ENCODE results near the gene PIGR.

Gene PIGR

DNA sequence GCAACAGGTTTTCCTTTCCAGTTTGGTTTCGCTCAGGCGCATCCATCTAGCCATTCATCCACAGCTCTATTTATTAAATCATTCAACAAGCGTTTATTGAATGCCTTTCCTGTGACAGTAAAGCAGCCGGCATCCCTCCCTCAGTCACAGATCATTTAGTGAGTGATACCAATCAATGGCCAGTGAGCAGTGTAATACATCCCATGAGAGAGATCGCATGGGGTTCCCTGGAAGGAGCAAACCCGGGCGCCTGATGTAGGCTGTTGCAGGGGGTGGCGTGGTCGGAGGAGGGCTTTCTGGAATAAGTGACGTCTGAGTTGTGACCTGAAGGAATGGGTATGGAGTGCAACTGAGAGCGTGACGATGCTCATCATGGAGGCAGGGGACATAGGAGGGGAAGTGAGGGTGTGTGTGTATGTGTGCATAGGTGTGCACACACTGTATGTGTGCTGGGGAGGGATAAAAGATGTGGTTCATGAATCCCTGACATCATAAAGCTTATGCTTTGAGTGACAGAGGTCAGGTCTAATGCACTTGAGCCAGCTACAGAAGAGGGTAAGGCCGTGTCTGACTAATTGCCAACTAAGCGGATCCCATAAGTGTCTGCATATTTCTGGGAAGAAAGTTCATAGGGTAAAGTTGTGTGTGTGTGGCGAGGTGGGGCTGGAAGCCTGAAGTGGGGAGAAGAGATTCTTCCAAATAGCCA lies 31.1 kb downstream of the PIGR start:
- no peak for FAIRE-seq
- no peak for DNase-seq (ENCODE audit: extremely low spot score, insufficient read length, low read depth)

- FAIRE-seq (no peak), DNase-seq (ENCODE audit: extremely low spot score, insufficient read length, low read depth) (no peak)
These were observed 32.3 kb downstream of the PIGR start for GRCh38 chr1:206913766-206914537.

DNA sequence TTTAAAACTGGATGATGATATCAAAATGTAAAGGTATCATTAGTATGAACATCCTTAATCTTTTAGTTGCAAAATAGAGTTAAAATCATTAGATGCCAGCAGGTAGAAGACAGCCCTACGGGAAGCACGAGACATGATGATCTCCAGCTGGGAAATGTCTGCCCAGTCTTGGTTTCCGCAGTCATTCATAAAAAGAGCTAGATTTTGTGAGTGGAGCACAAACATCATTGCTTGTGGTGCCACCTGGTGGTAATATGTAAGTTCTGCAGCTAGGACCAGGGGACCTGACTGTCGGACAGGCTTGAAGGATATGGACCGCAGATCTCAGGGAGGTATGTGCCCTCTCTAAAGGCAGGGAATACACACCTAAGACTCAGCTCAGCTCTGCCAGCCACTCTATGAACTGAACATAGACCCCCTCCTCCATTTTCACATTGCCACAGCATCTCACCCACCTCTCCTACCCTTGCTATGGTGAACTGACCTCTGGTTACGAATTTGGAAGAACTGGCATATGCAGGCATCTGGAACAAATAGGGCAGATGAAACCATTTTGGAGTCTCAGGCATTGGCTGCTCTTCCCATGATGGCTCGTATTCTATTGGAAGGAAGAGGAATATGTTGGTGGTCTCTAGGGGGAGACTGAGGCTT lies 33.7 kb downstream of the PIGR start:
- FAIRE-seq (peak; percentile 85), DNase-seq (ENCODE audit: extremely low spot score, insufficient read length, low read depth) (peak; percentile 44)

- FAIRE-seq (no peak), DNase-seq (ENCODE audit: extremely low spot score, insufficient read length, low read depth) (peak; percentile 38)
These were observed 35.1 kb downstream of the PIGR start for GRCh38 chr1:206911064-206911663.

DNA sequence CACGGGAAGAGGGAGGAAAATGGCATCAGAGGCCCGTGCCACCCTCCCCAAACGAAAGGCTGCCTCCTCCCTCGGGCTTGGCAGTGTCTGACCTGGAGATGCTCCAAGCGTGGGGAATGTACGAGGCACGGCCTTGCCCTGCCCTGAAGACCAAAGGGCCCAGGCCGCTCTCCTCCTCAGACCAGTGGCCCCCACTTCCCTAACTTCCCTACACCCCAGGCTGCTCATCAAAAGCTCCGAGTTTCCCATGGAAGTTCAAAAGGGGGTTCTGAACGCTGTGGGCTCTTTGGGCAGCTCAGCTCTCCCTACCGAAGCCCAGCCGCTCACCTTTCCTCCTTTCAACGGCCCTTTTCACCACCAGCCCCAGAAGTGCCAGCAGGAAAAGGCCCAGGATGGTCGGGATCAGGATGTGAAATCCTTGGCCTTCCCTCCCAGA lies 36.4 kb downstream of the PIGR start:
- FAIRE-seq (no peak), DNase-seq (ENCODE audit: extremely low spot score, insufficient read length, low read depth) (no peak)

- FAIRE-seq (no peak), DNase-seq (ENCODE audit: extremely low spot score, insufficient read length, low read depth) (no peak)
These were observed 36.9 kb downstream of the PIGR start for GRCh38 chr1:206909161-206909882.

- DNase-seq (ENCODE audit: extremely low spot score, insufficient read length, low read depth) (no peak), FAIRE-seq (no peak)
These were observed 38.2 kb downstream of the PIGR start for GRCh38 chr1:206908038-206908437.

- DNase-seq (ENCODE audit: extremely low spot score, insufficient read length, low read depth) = no peak
- no peak for FAIRE-seq
These were observed 38.8 kb downstream of the PIGR start for GRCh38 chr1:206907304-206907991.

DNA sequence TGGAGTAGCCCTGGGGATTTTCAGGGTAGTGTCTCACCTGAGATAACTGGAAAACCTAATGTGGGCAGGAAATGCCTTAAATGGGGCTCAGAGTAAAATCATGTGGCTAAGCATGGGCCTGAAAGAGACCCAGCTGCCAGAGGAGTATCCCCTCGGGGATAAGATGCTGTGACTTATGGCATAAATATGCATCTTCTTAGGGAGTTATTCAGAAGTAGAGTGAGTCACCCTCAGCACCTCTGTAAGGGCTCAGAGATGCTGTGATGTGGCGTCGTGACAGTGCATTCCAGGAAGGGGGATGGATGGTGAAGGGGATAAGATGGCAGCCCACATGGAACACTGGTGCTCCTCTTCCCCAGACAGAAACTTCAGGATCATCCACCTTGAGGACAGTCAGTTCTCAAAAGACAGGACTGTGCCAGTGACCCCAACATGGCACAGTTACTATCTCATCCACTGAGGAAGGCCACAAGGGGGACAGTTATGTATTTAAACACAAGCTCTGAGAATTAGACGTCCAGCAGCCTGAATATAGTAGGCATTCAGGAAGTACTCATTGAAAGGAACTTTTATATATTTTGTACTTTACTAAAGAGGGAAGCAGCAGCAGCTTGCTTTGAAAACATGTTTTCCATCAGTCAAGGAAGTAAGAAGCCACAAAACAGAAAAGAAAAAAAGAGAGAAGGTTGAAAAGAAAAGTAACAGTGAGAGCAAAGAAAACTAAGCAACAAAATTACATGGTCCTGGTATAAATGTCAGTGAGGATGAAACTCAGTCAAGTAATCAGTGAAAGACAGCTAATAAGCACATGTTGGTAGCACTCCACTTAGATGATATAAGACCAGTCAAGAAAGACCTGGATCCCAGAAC lies 40.7 kb downstream of the PIGR start:
- FAIRE-seq (peak; percentile 31), DNase-seq (ENCODE audit: extremely low spot score, insufficient read length, low read depth) (no peak)

DNA sequence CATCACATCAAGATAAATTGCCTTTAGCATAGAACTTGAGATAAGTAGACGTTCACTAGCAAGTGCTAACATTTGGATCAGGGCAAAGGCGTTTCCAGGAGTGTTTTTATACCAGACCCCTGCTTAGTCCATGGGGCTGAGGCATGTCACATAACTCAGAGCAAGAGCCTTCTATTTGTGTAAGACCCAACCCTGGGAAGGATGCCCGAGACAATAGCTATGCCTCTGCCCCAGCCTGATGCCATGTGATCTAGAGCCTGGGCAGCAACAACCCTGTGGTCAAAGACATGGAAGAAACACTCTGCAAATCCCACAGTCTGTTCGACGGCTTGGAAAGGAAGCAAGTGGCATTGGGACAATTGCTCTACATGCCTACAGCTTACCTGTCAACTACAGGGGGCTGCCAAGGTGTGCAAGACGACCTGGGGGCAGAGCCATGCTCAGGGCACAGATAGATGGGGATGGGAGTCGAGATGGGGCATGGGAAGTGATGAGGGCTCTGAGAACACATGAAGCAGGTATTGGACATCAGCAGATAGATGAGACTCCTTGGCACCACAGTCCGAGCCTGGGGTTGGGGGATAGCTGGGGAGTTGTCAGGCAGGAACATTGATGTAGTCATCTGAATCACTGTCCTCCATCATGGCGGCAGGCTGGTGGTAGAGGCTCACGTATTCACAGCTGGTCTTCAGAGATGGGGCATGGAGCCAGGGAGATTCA lies 41.7 kb downstream of the PIGR start:
- no peak for FAIRE-seq
- no peak for DNase-seq (ENCODE audit: extremely low spot score, insufficient read length, low read depth)

- DNase-seq (ENCODE audit: extremely low spot score, insufficient read length, low read depth) = no peak
- FAIRE-seq = no peak
These were observed 42.6 kb downstream of the PIGR start for GRCh38 chr1:206903687-206904086.

GRCh38 chr1:206902702-206903101 lies 43.6 kb downstream of the PIGR start:
- no peak for DNase-seq (ENCODE audit: extremely low spot score, insufficient read length, low read depth)
- no peak for FAIRE-seq

DNA sequence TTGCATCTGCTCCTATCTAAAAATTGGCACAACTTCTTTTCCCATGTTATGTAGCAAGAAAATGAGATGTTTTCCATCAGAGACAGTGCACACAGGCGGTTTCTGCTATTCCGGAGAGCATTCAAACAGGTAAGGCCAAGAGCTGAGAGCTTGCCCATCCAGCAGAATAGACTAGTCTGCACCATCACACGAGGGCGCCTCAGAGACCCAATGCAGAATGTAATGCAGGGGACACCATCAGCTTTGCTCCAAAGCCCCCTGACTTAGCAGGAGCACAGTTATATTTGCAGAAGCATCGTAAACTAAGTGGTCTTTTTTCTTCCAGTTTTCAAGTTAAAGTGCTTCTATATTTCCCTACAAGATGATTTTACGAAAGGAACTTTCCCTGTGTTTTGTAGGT lies 44.3 kb downstream of the PIGR start:
- FAIRE-seq (no peak), DNase-seq (ENCODE audit: extremely low spot score, insufficient read length, low read depth) (no peak)

GRCh38 chr1:206900149-206900548 lies 46.1 kb downstream of the PIGR start:
- DNase-seq (ENCODE audit: extremely low spot score, insufficient read length, low read depth) (no peak), FAIRE-seq (no peak)

GRCh38 chr1:206899717-206900116 lies 46.5 kb downstream of the PIGR start:
- DNase-seq (ENCODE audit: extremely low spot score, insufficient read length, low read depth) (no peak), FAIRE-seq (no peak)

DNA sequence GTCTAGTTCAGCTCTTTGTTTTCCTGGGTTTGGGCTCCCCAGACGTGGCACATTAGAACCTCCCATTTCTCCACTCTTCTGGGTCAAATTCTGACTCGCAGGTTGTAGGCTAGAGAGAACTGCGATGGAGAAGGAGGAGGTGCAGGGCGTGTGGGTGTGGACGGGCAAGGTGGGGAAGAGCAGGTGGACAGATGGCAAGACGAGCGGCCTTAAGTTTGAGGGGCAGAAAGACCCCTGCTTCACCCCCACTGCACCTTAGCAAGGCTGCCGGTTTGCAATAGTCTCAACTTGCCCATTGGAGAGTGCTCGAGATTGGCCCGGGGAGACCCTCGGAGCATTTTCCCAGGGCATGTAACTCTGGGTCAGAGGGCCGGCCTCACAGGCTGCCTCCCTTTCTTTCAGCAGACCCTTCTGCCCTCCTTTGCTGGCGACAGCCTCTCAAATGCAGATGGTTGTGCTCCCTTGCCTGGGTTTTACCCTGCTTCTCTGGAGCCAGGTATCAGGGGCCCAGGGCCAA lies 47.3 kb downstream of the PIGR start:
- DNase-seq (ENCODE audit: extremely low spot score, insufficient read length, low read depth) (no peak), FAIRE-seq (no peak)

GRCh38 chr1:206898089-206898914 lies 48.0 kb downstream of the PIGR start:
- DNase-seq (ENCODE audit: extremely low spot score, insufficient read length, low read depth) (no peak), FAIRE-seq (no peak)

All from GM18507 (cell line).